ENCODE data around the gene CCN6.

CCN6 gene

DNA sequence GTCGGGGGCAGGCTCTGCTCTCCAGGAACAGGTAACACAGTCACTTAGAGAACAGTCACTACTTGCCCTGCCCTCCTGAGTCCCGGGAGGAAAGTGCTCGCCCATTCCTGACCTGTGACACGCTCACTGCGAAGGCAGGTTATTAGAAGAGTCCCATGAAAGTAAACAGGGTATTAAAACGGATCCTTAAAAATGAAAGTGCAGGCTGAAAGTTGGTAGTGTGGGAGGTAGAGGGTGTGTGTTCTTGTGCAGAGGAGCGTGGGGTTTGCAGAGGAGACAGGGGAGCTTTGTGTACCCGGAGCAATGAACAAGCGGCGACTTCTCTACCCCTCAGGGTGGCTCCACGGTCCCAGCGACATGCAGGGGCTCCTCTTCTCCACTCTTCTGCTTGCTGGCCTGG is at the start of gene CCN6:
Gene CCN6 (plus strand): TSS at position 104 of the 400 bp plus-strand sequence. CDS start 254 bp downstream, at position 358.
- no peak for DNase-seq

DNA sequence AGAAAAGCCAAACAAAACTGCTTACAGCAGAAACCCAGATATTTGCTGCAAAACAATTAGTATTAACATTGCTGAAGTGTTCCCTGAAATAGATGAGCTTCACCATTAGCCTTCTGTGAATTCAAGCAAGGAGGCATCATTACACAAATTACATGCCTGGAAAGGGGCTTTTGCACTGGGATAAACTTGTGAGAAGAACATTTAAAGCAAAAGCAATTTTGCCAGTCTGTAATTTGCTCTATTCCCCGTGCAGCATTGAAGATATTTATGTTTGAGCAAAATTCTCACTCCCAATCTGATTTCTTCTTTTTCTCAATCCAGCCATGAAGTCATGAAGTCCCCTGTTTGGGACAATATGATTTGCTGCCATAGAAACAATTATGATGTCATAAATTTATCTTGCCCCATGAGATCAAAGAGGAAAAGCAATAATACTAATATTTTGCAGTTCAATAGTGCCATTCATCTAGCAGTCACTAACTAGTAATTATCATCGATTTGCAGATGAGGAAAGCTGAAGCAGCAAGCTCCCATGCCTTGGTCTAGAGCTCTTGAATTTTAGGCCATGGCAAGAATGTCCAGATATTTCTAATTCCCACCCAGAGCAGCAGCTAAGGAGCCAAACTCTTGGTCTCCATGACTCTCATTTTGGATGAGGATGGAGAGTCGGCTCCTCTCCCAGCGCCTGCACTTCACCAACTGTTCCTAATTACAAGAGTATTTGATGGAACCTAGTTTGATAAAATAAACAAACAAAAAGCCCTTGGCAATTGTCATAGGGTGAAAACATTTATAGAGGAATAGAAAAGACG is 49.5 kb upstream of the CCN6 start:
- DNase-seq, result no peak

DNA sequence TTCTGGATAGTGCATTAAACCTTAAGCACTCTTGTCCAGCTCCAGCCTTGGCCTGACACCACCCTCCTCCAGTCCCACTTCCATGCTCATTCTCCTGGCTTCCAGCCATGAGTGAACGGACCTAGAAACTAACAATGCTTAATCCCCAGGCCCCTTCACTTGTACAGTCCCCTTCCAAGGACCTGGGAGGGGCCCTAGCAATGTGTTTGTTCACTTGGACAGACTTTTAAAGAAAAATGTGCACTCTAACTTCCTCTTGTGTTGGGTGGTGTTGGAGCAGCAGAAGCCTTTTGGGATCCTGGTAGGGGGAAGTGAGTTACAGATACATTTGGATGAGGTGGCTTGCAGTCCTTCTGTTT is 48.9 kb upstream of the CCN6 start:
- no peak for DNase-seq

DNA sequence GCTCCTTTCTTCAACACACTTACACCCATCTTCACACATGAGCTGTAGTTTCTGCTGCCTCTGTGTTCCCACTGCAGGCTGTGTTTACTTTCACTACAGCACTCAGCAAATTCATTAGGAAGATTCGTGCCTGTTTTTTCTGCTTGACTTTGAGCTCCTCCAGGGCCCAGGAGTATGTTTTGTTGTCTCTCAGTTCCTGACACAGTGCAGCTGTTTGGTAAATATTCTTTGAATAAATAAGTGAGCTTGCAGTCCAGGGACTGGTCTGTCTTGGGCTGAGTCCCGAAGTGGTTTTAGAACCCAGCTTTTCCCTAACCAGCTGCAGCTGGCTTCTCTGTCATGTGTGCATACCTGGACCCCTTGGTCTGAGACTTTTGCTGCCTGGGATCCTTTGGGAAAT is 46.6 kb upstream of the CCN6 start:
- no peak for DNase-seq

DNA sequence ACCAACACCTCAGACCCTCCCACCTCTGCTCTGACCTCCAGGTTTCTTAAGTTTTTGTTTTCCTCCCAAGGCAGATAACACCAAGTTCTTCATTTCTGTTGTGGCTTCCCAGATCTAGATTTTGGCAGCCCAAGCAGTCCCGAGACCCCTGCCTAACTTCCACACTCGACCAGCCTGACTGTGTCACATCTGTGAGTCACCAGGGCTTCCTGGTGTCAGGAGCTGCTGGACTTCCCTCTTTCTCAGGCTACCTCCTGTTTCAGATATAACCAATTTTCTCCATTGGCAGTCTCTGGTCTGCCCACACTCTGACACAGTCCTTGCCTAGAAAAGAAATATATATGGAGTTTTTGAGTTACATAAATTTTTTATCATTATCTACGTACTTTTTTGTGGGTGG is 46.1 kb upstream of the CCN6 start:
- DNase-seq, result no peak

DNA sequence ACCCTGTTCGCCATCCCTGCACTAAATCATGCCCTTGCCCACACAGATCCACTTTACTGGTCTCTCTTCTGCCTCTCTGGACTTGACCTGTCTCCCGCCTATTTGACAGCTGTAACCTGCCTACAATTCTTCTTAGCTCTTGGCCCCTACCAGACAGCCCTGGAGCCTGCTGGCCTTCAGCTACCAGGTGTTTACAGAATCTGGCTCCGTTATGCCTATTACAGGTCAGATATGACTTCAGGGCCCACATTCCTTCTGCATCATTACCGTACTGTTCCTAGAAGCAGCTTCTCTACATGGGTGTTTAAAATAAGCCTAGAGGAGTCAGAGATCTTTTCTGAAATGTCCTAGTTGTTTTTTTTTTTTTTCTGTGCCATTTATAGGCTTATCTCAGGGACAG is 45.4 kb upstream of the CCN6 start:
- no peak for DNase-seq

DNA sequence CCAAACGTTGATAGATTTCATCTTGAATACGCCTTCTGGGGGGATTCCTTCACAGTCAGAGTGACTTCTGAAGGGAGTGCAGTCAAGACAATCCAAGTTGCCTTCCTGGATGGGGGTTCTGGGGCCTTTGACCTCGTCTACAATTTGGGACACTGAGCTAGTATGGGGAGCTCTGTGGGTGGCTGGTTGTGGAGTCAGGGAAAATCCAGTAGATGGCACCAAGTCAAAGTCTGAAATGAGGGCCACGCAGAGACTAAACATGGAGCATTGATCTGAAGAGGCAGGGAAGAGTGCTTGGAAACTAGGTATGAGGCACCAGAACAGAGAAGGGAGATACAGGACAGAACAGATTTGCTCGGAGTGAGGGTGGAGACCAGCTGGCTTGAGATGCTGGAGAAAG is 43.6 kb upstream of the CCN6 start:
- DNase-seq, result no peak

DNA sequence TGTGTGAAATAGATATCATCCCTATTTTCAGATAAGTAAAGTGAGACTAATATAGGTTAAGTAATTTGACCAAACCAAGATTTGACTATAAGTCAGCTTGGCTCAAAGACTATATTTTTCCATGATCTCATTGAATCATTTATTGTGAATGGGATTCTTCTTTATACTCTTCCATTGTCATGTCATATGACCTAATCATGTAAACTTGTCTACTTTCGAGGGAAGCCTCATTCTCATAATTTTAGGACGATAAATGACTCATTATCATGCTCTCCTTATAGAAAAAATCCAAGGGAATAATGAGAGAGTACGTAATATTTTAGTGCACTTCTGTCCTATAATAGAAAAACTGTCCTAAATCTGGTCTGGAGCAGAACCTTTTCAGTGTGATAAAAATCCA is 40.9 kb upstream of the CCN6 start:
- DNase-seq, result no peak

DNA sequence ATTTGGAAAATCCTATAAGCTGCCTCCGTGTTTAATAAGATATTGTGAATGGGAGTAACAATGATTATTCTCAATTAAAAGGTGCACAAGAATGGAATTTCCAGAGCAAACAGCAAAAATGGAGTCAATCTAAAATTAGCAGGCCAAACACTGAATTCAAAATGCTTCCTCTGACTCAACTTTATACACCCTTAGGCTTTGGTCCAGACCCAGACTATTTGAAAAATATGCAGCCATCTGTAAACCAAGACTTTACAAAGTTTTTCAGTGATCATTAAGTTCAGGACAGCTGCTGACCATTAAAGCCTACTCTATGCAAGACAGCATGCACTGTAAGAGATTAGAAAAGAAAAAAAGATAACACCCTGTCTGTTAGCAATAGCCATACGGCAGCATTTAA is 39.4 kb upstream of the CCN6 start:
- no peak for DNase-seq

DNA sequence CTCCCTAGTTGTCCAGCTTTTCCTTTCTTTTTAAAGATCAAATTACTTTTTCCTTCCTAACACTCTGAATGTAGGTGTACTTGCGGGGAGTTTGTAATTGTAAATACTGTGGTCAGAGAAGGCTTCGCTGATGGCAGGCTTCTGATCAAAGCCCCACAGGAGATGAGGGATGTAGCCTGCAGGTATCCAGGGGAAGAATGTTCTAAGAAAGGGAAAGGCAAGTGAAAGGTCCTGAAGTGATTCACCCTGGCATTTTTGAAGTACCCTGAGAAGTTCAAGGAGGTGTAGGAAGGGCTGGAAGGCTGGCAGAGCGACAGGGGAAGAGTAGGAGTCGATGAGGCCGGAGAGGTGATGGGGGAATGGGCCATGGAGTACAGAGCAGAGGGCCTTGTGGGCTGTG is 38.2 kb upstream of the CCN6 start:
- DNase-seq, result no peak

DNA sequence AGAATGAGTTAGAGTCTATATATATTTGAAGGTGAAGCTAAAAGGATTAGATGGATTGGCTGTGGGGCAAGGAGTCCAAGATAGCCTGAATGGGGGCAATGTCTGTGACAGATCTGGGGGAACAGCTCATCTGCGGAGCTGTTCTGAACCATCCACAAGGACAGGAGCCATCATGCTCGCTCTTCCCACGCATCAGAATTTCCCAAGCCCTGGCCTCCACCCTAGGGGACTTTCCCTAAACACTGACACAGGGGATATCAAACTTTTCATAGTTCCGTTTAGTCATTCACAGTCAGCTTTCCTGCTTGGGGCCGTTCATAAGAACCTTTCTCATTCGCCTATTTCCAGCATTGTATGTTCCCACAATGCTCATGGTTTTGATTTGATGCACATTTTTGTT is 37.6 kb upstream of the CCN6 start:
- no peak for DNase-seq

DNA sequence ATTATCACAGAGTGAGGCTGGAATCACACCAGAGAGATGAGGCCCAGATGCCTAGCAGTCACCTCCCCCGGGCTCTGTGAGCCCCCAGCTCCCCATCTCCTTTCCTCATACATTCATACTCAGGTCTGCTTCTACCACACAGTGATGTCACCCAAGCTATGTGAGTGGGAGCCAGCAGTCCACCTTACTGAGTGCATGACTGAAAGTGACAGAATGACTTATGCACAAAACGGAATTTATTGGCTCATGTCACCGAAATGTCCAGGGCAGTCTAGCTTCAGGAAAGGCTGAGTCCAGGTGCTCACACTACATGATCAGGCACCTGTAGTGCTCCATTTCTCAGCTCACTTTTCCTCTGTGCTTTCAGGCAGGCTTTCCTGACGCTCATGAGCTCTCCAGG is 36.7 kb upstream of the CCN6 start:
- no peak for DNase-seq

DNA sequence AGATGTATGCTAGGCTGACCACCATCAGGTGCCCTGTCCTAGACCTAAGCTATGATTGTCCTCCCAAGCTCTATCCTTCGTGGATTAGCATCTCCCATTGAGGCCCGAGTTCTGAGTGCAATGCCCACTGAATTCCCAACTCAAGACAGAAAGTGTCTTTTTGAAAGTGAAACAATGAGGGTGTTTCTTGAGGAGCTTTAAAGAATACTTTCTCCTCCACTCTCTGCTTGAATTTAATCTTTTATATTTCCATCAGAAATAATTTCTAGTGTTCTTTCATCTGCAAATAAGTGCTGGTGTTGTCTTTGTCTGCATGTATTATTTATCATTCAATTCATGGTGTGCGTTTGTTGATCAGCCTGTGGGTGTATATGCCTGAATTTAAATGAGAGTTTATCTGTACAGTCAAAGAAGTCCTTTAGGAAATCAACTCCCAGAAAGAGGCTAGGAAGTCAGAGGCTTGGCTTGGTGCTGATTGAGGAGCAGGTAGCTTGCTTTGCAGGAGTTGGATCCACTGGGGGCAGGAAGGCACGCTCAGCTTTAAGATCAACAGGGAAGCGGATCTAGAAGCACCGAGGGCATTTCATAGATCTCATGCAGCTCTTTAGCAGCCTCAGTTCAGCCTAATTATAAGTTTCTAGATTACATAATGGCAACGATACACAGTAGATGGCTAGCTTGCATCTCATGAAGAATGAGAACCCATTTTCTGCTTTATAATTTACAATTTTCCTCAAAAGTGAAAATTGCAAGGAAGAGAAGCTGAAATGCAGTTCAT is 36.0 kb upstream of the CCN6 start:
- no peak for DNase-seq

DNA sequence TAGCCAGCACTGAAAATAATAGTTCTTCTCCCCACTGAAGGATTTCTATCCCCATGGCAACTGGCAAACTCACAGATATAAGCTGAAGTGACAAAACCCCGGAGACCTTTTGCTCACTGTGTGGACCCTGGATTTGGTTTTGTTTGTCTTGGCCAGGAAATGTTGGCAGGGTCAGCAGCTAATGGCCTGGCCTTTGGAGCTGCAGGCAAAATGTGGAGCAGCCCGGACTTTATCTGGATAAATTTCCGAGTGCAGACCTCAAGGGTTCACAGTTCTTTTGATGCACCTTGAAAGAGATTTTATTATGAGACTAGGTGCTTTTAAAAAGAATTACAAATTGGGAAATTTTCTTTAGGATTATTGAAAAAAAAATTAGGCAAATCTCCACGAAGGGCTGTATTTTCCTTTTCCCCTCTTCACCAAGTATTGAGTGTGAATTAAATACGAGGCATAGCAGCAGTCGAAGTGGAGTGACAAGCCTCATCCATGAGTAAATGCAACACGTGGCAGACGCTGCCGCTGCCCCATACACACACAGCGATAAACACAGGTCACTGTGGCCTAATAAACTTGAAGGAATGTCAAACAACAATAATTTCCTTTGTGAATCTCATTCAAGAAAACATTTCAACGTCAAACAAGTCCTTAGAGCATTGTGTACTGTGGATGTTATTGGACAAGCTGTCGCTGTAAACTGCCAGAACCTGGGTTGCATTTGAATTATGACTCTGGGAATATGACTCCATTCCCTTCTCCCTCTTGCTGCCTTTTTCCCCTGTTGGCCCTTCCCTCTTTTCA is 35.1 kb upstream of the CCN6 start:
- peak; percentile 33 for DNase-seq

DNA sequence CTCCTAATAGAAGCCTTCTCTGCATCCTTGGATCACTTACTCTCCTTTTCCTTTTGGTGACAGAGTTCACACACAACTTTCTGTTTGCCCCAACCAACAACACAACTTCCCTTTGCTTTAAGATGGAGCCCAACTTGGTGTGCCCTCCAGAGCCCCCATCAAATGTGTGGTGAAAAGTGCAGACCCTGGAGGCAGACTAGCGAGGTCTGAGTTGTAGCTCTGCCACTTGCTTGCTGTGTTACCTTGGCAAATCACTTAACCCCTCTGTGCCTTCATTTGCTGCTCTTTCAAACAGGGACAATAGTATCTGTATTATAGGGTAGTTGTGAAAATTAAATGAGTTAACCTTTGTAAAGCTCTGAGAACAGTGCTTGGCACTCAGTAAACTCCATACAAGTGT is 34.3 kb upstream of the CCN6 start:
- no peak for DNase-seq

DNA sequence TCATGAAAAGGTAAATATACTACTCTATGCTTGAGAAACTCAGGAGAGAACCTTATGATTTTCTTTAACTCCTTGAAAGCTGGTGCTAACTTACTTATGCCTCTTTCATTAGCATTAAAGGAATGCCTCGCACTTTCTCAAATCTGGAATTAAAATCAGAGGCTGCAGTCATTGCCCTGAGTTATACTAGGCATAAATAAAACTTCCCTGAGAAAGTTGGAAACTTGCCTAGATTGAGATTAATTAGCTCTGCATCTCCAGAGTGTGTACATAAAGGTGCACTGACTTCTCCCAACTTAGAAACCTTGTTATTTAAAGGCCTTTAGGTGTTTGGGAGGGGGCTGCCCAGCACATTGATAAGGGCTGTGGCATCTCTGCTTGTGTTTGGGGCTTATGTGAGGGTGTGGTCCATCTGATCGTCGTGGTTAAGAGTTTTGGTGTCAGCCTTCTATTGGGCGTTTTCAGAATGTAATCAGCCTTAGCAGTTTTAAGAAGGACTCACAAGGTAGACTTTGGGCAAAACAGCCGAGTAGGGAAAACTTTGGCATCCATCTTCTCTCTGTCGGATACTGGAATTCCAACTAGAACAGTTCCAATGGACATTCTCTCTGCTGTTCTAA is 32.1 kb upstream of the CCN6 start:
- no peak for DNase-seq

DNA sequence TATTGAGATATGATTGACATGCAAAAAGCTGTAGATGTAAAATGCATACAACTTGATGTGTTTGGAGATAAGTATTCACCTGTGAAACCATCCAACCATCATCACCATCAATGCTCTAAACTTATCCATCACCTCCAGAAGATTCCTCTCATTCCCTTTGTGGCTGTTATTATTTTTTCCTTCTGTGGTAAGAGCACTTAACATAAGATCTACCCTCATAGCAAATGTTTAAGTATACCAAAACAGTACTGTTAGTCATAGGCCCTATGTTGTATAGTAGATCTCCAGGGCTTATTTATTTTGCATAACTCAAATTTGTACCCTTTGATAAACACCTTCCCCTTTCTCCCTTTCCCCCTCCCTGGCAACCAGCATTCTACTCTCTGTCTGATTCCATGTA is 31.2 kb upstream of the CCN6 start:
- DNase-seq, result no peak

DNA sequence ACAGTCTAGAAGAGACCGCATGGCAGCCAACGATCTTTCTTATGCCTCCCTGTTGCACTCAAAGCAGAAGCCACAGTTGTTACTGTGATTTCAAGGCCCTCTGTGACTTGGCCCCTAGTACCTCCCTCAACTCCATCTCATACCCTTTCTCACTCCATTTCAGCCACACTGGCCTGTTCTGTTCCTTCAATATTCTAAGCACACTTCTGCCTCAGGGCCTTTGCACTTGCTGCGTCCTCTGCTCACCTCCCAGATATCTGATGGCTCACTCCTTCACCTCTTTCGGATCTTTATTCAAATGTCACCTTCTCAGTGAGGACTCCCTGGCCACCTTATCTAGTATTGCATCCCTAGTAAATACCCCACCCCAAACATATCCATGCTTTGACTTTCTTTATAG is 29.4 kb upstream of the CCN6 start:
- no peak for DNase-seq

DNA sequence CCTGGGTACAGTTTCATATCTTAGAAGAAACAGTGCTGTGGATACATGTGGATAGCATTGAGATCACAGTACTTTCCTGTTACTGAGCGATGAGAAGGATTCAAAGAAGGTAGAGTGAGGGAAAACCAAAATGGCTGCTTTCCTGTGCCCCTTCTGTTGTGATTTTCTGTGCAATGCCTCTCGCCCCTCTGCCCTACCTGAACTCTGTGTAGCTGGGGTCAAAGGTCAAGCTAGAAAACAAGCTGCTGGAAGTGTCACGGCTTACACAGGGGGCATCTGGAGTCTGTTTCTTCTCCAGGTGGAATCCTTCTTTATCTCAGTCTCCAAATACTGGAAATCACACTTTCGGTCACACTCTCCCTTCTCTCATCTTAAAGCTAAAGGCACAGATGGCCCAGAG is 27.0 kb upstream of the CCN6 start:
- DNase-seq, result no peak

DNA sequence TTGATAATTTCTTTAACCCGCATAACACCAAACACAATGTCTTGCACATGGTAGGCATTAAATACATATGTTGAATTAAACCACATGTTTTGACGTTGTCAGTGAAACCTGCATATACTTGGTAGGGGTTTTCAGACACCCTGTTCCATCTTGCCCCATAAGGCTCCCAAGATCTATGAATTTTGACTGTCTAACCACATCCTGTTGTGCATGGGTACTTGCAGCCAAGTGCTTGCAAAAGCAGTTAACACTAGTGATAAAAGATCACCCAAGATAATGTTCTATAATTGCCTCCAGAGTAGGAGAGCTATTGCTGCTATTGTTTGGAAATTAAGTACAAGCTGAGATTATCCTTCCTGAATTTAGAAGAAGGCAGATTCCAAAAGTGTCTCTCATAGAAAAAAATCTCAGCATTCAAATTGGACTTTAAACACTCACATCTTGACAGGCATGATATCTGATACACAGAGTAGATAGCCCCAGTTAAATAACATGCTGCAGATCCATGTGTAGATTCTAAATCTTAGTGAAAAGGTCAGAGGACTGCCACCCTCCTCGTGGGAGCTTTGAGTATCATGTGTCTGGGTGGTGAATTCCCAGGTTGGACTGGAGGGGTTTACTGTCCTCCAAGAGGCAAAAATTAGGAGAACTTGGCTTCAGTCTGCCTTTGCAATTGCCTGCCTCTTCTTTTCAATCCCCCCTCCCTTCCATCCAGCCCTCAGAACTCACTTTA is 25.8 kb upstream of the CCN6 start:
- no peak for DNase-seq

DNA sequence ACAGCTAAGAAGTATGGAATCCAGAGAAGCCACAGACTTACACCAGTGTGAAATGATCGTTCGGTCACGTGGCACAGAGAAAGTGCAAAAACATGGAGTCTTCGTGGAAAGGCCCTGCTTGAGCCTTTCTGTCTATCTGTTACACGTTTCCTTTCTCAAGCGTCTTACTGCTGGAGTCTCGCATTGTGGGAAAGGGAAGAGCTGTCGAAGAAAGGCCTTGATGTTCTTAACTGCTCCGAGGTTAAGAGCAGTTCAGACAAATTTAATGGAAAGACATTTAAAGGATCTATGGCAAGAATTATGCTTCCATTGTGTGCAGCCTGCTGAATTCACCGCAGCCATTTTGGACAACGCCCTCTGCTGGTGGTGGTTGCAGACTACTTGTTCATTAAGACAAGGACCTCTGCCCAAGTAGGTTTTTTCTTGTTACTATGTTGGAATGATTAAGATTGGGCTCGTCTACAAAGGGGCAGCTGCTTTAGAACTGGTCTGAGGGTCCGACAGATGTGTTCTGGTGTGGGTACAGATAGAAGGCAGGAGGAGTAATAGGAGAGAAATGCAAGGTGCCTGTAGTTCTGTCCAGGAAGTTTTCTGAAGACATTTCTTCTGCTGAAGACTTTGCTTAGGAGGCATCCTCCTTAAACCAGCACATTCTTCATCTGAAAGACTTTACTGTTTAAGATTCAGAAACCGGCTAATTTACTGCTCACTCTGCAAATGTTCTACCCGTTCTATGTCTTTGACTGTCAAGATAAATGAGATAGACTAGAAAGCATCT is 24.7 kb upstream of the CCN6 start:
- DNase-seq, result peak; percentile 85

Data from eye (tissue), 1 donor.